GM19324 (cell line): ENCODE results near the gene CT45A7.
"Not testable (repeated sequence)": the region's sequence is repeated elsewhere in the genome, so short reads cannot be mapped to it uniquely, and the experiment has no call there.

Source experiments
- ATAC-seq: cut with Tn5 transposase; IDR thresholded peaks from one replicate; pipeline ENCODE4 v1.9.1; 2021; ENCODE audit warnings: mild to moderate bottlenecking, moderate library complexity; ENCODE audit not compliant: unreplicated experiment, low FRiP score

The CT45A7 gene

GRCh38 chrX:135837180-135837579, at the start of gene CT45A7:
Gene CT45A7, minus strand, starts transcription at chrX:135837280. Its CDS starts 3,747 bp downstream, at chrX:135833533.
- ATAC-seq = not testable (repeated sequence)

- ATAC-seq = not testable (repeated sequence)
These were observed 45.7 kb upstream of the CT45A7 start for GRCh38 chrX:135882741-135883140.

GRCh38 chrX:135871712-135872111, 34.6 kb upstream of the CT45A7 start, which contains the start of gene CT45A9:
Gene CT45A9, minus strand, starts transcription at chrX:135871812. Its CDS starts 3,751 bp downstream, at chrX:135868061.
- not testable (repeated sequence) for ATAC-seq

GRCh38 chrX:135854438-135854837, 17.4 kb upstream of the CT45A7 start, which contains the start of gene CT45A8:
Gene CT45A8, minus strand, starts transcription at chrX:135854538. Its CDS starts 3,755 bp downstream, at chrX:135850783.
- ATAC-seq = not testable (repeated sequence)

GRCh38 chrX:135819912-135820311, 17.2 kb downstream of the CT45A7 start, which contains the start of gene CT45A2:
Gene CT45A2, minus strand, starts transcription at chrX:135820012. Its CDS starts 3,747 bp downstream, at chrX:135816265.
- ATAC-seq = not testable (repeated sequence)

- not testable (repeated sequence) for ATAC-seq
These were observed 34.4 kb downstream of the CT45A7 start, which contains the start of gene CT45A6 for GRCh38 chrX:135802687-135803086. Gene CT45A6, minus strand, starts transcription at chrX:135802787. Its CDS starts 3,794 bp downstream, at chrX:135798993.

GRCh38 chrX:135785403-135785802, 51.7 kb downstream of the CT45A7 start, which contains the start of gene CT45A5:
Gene CT45A5, minus strand, starts transcription at chrX:135785503. Its CDS starts 3,774 bp downstream, at chrX:135781729.
- not testable (repeated sequence) for ATAC-seq
